Trophoblast cell (in vitro differentiated cells and primary cell): ENCODE data around the gene CLCN5.
A peak's percentile ranks its signal among the peaks of the same experiment; 100 is the strongest.

Experiments used
- DNase-seq, 2 donors: peaks; one replicate each; pipeline ENCODE4 v3.0.0-alpha.2; 2016
- H2AFZ ChIP-seq: 2 replicates; pipeline ENCODE4 v1.6.1; 2013; ENCODE audit warnings: low read length, moderate library complexity, mild to moderate bottlenecking; ENCODE audit not compliant: insufficient read depth, poor library complexity
- H2AK5ac ChIP-seq: 2 replicates; pipeline ENCODE4 v1.6.1; 2013; ENCODE audit warnings: mild to moderate bottlenecking, low read length
- H2BK120ac ChIP-seq: 2 replicates; pipeline ENCODE4 v1.6.1; 2013; ENCODE audit warnings: low read length, mild to moderate bottlenecking, moderate library complexity; ENCODE audit not compliant: insufficient read depth, poor library complexity
- H2BK12ac ChIP-seq: 2 replicates; pipeline ENCODE4 v1.6.1; 2013; ENCODE audit warnings: mild to moderate bottlenecking, low read length, moderate library complexity
- H2BK5ac ChIP-seq: 2 replicates; pipeline ENCODE4 v1.6.1; 2013; ENCODE audit warnings: low read length, low read depth, moderate library complexity, mild to moderate bottlenecking; ENCODE audit not compliant: poor library complexity
- H3K14ac ChIP-seq: 2 replicates; pipeline ENCODE4 v1.6.1; 2013; ENCODE audit warnings: mild to moderate bottlenecking, low read length
- H3K18ac ChIP-seq: 2 replicates; pipeline ENCODE4 v1.6.1; 2013; ENCODE audit warnings: mild to moderate bottlenecking, low read length
- H3K23ac ChIP-seq: 2 replicates; pipeline ENCODE4 v1.6.1; 2013; ENCODE audit warnings: low read length
- H3K27ac ChIP-seq: 2 replicates; pipeline ENCODE4 v1.5.1; 2013; ENCODE audit warnings: low read depth, mild to moderate bottlenecking, inconsistent platforms, low read length, moderate library complexity
- H3K27me3 ChIP-seq: 2 replicates; pipeline ENCODE4 v1.6.1; 2013; ENCODE audit warnings: inconsistent platforms, mild to moderate bottlenecking, low read length, moderate library complexity; ENCODE audit not compliant: insufficient read depth
- H3K36me3 ChIP-seq, 2 experiments: 1 replicate in 1 of 2; 2 replicates in 1 of 2; pipeline ENCODE4 v1.6.1; 2013; ENCODE audit warnings: low read length in 2 of 2, mild to moderate bottlenecking in 2 of 2, moderate library complexity in 1 of 2; ENCODE audit not compliant: insufficient read depth in 2 of 2, control insufficient read depth in 1 of 2
- H3K4ac ChIP-seq: 2 replicates; pipeline ENCODE4 v1.6.1; 2013; ENCODE audit warnings: low read depth, mild to moderate bottlenecking, low read length, moderate library complexity
- H3K4me1 ChIP-seq, 2 experiments: 1 replicate in 1 of 2; 2 replicates in 1 of 2; pipeline ENCODE4 v1.6.1; 2013; ENCODE audit warnings: low read length in 2 of 2, mild to moderate bottlenecking in 2 of 2, moderate library complexity in 1 of 2; ENCODE audit not compliant: insufficient read depth in 2 of 2, control insufficient read depth in 1 of 2
- H3K4me2 ChIP-seq: 2 replicates; pipeline ENCODE4 v1.6.1; 2013; ENCODE audit warnings: inconsistent platforms, mild to moderate bottlenecking, low read length, moderate library complexity
- H3K4me3 ChIP-seq: 2 replicates; pipeline ENCODE4 v1.5.1; 2013; ENCODE audit warnings: mild to moderate bottlenecking, low read depth, low read length, inconsistent platforms
- H3K79me1 ChIP-seq: one replicate; pipeline ENCODE4 v1.6.1; 2013; ENCODE audit warnings: low read length
- H3K79me2 ChIP-seq: 2 replicates; pipeline ENCODE4 v1.6.1; 2013; ENCODE audit warnings: low read length, mild to moderate bottlenecking; ENCODE audit not compliant: control insufficient read depth, insufficient read depth, poor library complexity
- H3K9ac ChIP-seq: 2 replicates; pipeline ENCODE4 v1.6.1; 2013; ENCODE audit warnings: mild to moderate bottlenecking, low read length
- H3K9me3 ChIP-seq: 2 replicates; pipeline ENCODE4 v1.6.1; 2013; ENCODE audit warnings: low read depth, mild to moderate bottlenecking, control low read depth, inconsistent platforms, low read length; ENCODE audit not compliant: insufficient read depth
- H4K12ac ChIP-seq: 2 replicates; pipeline ENCODE4 v1.6.1; 2013; ENCODE audit warnings: low read depth, mild to moderate bottlenecking, low read length, moderate library complexity
- H4K8ac ChIP-seq: 2 replicates; pipeline ENCODE4 v1.6.1; 2013; ENCODE audit warnings: low read depth, mild to moderate bottlenecking, low read length, moderate library complexity
- H4K91ac ChIP-seq: one replicate; pipeline ENCODE4 v1.6.1; 2013; ENCODE audit warnings: low read depth, mild to moderate bottlenecking, low read length, moderate library complexity
- WGBS: extraction: QIAGEN DNeasy Blood & Tissue Kit; methylation state at CpG from one replicate; pipeline ENCODE4 v1.1.7; 2013; ENCODE audit warnings: missing lambda C conversion rate; ENCODE audit not compliant: insufficient read length, insufficient coverage; ENCODE audit errors: extremely low coverage; 5-methylcytosine and 5-hydroxymethylcytosine counted together

CLCN5 gene

DNA sequence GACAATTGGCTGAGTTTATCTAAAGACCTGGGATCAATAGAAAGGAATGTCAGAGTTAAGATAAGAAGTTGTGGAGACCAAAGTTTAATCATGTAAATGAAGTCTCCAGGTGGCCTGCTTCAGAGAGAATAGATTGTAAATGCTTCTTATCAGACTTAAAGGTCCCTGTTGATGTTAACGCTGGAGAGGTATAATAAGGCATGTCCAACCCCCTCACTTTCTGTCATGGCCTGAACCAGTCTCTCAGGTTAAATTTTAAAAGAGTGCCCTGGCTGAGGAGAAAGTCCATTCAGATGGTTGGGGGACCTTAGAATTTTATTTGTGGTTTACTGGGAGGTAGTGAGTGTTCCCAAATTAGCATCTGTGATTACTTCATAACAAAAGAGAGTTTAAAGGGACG lies 191.7 kb downstream of the CLCN5 start:
- Histone ChIP-seq H4K91ac (no peak overlapping the region), H3K27me3 (no peaks in the 10 kb centered on the region), H3K4ac (no peak overlapping the region), H2BK12ac (no peak overlapping the region), H3K4me2 (no peak overlapping the region), H3K4me1 (no peaks in the 10 kb centered on the region), H3K4me3 (no peak overlapping the region), H4K8ac (no peak overlapping the region), H4K12ac (no peak overlapping the region), H3K14ac (no peak overlapping the region), H2BK120ac (no peak overlapping the region), H2BK5ac (no peak overlapping the region), H3K79me1 (no peaks in the 10 kb centered on the region), H3K36me3 (no peaks in the 10 kb centered on the region), H3K9me3 (no peaks in the 10 kb centered on the region), H2AK5ac (no peak overlapping the region), H3K9ac (no peak overlapping the region), H3K18ac (no peak overlapping the region), H3K23ac (no peak overlapping the region), H2AFZ (no peak overlapping the region), H3K79me2 (no peaks in the 10 kb centered on the region), H3K27ac (no peak overlapping the region)
- WGBS: no CpG with 5 or more reads among the region's 2 CpGs
- DNase-seq: no peak

DNA sequence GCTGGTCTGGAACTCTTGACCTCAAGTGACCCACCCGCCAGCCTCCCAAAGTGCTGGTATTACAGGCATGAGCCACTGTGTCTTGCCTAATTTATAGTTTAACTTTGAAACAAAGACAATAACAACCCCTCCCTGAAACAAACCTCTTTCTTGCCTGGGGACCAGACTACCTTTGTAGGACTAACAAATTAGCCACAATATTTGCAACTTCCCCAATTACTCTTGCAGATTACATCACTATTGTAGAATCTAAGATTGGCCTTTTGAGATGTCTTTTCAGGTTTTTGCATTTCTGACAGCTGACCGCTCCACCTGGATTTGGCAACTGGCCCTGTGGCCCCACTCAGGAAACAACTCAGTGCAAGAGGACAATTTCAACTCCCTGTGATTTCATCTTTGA lies 193.6 kb downstream of the CLCN5 start:
- Histone ChIP-seq H2BK120ac (no peak overlapping the region), H3K9me3 (no peaks in the 10 kb centered on the region), H2AFZ (no peak overlapping the region), H4K91ac (no peak overlapping the region), H4K8ac (no peak overlapping the region), H3K4me3 (no peak overlapping the region), H3K4ac (no peak overlapping the region), H2BK5ac (no peak overlapping the region), H3K27me3 (no peaks in the 10 kb centered on the region), H2AK5ac (no peak overlapping the region), H3K18ac (no peak overlapping the region), H2BK12ac (no peak overlapping the region), H3K4me1 (no peaks in the 10 kb centered on the region), H3K9ac (no peak overlapping the region), H4K12ac (no peak overlapping the region), H3K79me2 (no peaks in the 10 kb centered on the region), H3K4me2 (no peak overlapping the region), H3K36me3 (no peaks in the 10 kb centered on the region), H3K23ac (no peak overlapping the region), H3K27ac (peak overlapping the region; percentile 25), H3K14ac (no peak overlapping the region), H3K79me1 (no peaks in the 10 kb centered on the region)
- DNase-seq: peak in 1 of 2 donors; percentile 2
- WGBS: no CpG with 5 or more reads among the region's 2 CpGs

DNA sequence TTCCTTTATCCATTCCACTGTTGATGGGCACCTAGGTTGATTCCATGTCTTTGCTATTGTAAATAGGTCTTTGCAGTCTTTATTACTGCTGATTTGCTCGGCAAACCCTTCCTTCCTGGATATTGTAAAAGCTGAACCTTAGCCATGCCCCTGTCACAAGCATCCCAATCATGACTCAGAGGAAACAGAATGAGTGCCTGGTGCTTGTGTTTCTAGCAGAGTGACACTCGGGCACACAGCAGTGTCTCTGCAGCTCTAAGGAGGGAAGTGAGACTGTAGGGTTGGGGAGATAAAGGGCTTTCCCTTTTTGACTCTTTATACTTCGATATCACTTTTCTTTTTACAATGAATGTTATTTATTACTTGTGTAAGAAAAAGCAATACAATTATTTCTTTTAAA lies 195.1 kb downstream of the CLCN5 start:
- Histone ChIP-seq H3K4me3 (no peak overlapping the region), H2BK12ac (no peak overlapping the region), H3K4ac (no peak overlapping the region), H3K79me2 (no peaks in the 10 kb centered on the region), H3K79me1 (no peaks in the 10 kb centered on the region), H4K8ac (no peak overlapping the region), H3K9me3 (no peaks in the 10 kb centered on the region), H3K27ac (no peak overlapping the region), H3K4me1 (no peaks in the 10 kb centered on the region), H3K23ac (no peak overlapping the region), H3K36me3 (no peaks in the 10 kb centered on the region), H3K4me2 (no peak overlapping the region), H3K27me3 (no peaks in the 10 kb centered on the region), H2AK5ac (no peak overlapping the region), H4K91ac (no peak overlapping the region), H3K14ac (no peak overlapping the region), H3K9ac (no peak overlapping the region), H2BK120ac (no peak overlapping the region), H3K18ac (no peak overlapping the region), H4K12ac (no peak overlapping the region), H2BK5ac (no peak overlapping the region), H2AFZ (no peak overlapping the region)
- WGBS: no CpG with 5 or more reads among the region's 3 CpGs
- DNase-seq: no peak

DNA sequence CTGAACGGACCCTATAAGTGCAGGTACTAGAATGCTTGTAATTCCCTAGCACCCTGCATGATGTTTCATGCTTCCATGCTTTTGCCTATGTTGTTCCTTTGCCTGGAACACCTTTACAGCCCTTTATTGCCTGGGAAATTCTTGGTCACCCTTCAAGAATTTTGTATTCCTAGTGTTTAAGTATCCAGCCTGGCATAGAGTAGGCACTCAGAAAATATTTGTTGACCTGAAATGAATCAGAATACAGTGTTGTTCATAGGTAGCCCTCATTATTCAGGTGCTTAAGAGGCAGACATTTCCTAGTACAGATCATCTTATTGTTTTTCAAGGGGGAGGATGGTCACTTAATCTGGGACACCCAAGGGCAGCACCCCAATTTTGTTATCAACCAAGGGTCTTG lies 203.1 kb downstream of the CLCN5 start:
- Histone ChIP-seq H3K18ac (no peak overlapping the region), H2AFZ (no peak overlapping the region), H3K4me2 (no peak overlapping the region), H3K4me3 (no peak overlapping the region), H3K79me2 (no peaks in the 10 kb centered on the region), H2BK120ac (no peak overlapping the region), H3K36me3 (no peaks in the 10 kb centered on the region), H2BK5ac (no peak overlapping the region), H2BK12ac (no peak overlapping the region), H4K91ac (no peak overlapping the region), H3K4ac (no peak overlapping the region), H2AK5ac (no peak overlapping the region), H4K8ac (no peak overlapping the region), H3K23ac (no peak overlapping the region), H3K79me1 (no peaks in the 10 kb centered on the region), H3K14ac (no peak overlapping the region), H4K12ac (no peak overlapping the region), H3K27ac (no peak overlapping the region), H3K9me3 (no peaks in the 10 kb centered on the region), H3K4me1 (no peaks in the 10 kb centered on the region), H3K27me3 (no peaks in the 10 kb centered on the region), H3K9ac (no peak overlapping the region)
- WGBS: no CpG with 5 or more reads among the region's 1 CpG
- DNase-seq: no peak
